Suppressor macrophage (primary cell): ENCODE results near the gene TRIM23.
A peak's percentile ranks its signal among the peaks of the same experiment; 100 is the strongest.
"Not testable (repeated sequence)": the region's sequence is repeated elsewhere in the genome, so short reads cannot be mapped to it uniquely, and the experiment has no call there.

Experiments
- DNase-seq, 4 experiments: peaks; one replicate each; pipeline ENCODE4 v3.0.0-alpha.2; 2020 to 2022
- total RNA-seq, 17 experiments: gene quantifications; one replicate each; lab custom pipeline; 2026; ENCODE audit warnings: mixed read lengths in 6 of 17, inconsistent platforms in 3 of 17; lab: John Stamatoyannopoulos, UW

Gene TRIM23
- 7.3 to 20.4 (median 12.0) reads per million in 17 experiments for total RNA-seq

DNA sequence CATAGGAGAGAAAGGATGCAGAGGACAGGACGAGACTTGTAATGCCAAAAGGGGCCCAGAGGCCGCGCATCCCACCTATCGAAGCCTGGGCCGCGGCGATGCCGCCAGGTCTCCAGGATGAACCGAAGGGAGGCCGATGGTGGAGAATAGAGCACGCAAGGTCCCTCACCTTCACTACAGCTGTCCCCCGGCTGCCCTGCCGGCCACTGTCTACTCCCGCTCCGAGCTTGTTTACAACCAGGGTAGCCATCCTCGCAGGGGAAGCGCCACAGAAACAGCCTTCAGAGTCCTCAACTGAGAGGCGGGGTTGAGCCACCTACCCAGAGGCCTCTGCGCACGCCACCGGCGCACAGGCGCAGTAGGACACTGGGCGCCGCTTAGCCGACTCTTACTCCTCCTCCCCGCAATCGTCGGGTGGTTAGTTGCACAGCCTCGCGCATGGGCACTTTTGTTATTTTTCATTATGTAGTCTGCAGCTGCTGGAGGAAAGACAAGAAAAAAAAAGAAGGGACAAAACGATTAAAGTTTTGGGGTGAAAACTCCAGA, at the start of gene TRIM23:
Gene TRIM23 (minus strand): TSS at position 309 of the 546 bp plus-strand sequence. CDS start 59 bp downstream, at position 250.
- DNase-seq: peak; percentile 95 to 97 (median 97)

- peak; percentile 15 to 71 (median 45) for DNase-seq
Measured at GRCh38 chr5:65672796-65673195, 48.7 kb upstream of the TRIM23 start.

DNA sequence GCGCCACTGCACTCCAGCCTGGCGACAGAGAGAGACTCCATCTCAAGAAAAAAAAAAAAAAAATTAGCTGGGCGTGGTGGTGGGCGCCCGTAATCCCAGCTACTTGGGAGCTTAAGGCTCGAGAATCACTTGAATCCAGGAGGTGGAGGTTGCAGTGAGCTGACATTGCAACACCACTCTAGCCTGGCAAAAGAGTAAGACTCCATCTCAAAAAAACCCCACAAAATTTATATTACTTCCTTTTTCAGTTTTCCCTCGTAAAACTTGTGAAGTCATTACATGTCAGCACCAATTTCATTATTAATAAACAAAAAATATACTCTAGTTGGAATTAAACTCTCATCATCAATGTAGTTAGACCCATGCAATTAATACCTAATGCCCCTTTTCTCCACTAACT, 44.6 kb upstream of the TRIM23 start:
- DNase-seq: peak in 3 of 4 experiments; percentile 22 to 33 (median 30)

- no peak for DNase-seq
Measured at GRCh38 chr5:65663804-65664521, 39.8 kb upstream of the TRIM23 start.

- DNase-seq: no peak
Measured at GRCh38 chr5:65654713-65655112, 30.6 kb upstream of the TRIM23 start.

DNA sequence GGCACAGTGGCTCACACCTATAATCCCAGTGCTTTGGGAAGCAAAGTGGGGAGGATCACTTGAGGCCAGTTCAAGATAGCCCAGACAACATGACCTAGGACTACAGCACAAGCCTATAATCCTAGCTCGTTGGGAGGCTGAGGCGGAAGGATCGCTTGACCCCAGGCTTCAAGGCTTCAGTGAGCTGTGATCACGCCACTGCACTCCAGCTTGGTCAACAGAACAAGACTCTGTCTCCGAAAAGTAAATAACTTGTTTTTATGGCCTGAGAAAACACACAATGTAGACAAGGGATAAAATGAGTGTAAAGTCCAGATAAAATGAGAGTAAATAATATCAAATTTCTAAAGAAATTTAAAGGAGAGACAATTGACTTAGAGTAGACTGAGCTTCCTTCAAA, 27.0 kb upstream of the TRIM23 start:
- no peak for DNase-seq

DNA sequence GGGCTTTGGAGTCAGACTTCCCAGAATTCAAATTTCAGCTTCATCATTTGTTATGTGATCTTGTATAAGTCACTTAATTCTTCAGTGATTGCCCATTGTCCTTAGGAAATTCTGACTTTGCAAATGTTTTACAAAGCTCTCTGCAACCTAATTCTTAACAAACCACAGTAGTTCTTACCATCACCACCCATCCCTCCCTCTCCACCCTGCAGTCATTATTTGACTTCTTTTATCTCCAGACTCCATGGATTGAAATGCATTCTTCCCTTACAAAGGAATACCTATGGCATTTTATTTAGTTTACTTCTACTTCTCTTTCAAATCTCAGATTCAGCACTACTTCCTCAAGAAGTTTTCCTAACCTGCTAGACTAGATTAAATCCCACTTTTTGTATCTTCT, 23.8 kb upstream of the TRIM23 start:
- no peak for DNase-seq

- DNase-seq: no peak
Measured at GRCh38 chr5:65646938-65647337, 22.8 kb upstream of the TRIM23 start.

DNA sequence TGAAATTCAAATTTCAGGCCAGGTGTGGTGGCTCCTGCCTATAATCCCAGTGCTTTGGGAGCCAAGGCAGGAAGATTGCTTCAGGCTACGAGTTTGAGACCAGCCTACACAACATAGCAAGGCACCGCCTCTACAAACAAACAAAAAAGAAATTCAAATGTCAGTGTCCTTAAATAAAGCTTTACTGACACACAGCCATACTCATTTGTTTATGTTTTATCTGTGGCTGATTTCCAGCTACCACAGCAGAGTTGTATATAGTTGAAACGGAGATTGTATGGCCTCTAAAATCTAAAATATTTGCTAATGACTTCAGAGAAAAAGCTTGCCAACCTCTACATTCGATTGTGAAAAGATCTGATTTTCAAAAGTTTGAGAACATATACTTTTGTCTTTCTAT, 16.1 kb upstream of the TRIM23 start:
- DNase-seq: no peak

DNA sequence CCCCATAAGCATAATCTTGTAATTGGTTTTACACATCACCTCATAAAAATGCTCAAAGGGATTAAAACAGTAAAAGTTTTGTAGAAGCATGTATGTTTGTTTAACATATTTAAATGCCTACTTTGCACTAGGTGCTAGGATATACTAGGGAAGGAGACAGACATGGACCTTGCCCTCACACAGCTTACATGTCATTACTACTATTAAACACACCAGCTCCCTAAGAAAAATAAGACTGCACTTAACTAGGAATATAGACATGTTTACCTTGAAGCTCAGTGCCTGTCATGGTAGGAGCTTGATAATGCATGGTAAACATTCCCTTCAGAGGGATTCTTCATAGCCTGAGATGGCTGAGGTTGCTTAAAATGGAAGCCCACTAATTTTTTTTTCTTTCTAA, 6.8 kb upstream of the TRIM23 start:
- no peak for DNase-seq

GRCh38 chr5:65625743-65626142, 1.6 kb upstream of the TRIM23 start:
- DNase-seq: peak in 2 of 4 experiments; percentile 10 to 15

GRCh38 chr5:65624571-65625555, 730 bp upstream of the TRIM23 start, which contains the start of the genes SHLD3 and TRAPPC13:
TSS of gene SHLD3 (plus strand) at chr5:65625027. CDS start at chr5:65629588, 4,561 bp downstream.
TSS of gene TRAPPC13 (plus strand) at chr5:65625027. CDS start at chr5:65625061, 34 bp downstream.
- peak; percentile 81 to 91 (median 88) for DNase-seq

DNA sequence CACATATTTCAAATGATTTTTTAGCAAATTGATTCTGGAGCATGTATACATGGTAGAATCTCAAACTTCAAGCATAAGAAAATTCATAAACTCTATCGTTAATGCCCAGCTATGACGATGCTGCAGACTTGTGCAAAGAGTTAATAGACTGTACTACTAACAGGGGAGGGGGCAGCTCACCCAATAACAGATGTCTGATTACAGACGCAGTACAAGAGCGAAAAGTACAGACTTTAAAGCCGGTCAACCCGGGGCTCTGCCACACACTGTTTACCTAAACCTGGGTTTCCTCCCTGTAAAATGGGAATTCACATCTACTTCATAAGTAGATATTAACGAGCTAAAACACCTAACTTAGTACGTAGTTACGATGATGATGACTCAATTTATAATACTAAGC, 651 bp downstream of the TRIM23 start:
- DNase-seq: no peak

DNA sequence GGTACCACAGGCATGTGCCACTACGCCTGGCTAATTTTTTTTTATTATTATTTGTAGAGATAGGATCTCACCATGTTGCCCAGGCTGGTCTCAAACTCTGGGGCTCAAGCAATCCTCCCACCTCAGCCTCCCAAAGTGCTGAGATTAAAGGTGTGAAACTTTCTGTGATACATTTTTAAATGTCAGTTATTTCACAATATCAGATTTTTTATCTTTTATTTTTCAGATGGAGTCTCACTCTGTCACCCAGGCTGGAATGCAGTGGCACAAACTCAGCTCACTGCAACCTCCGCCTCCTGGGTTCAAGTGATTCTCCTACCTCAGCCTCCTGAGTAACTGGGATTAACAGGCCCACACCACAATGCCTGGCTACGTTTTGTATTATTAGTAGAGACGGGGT, 2.2 kb downstream of the TRIM23 start:
- DNase-seq: not testable (repeated sequence)

GRCh38 chr5:65620021-65620420, 4.1 kb downstream of the TRIM23 start:
- DNase-seq: no peak

DNA sequence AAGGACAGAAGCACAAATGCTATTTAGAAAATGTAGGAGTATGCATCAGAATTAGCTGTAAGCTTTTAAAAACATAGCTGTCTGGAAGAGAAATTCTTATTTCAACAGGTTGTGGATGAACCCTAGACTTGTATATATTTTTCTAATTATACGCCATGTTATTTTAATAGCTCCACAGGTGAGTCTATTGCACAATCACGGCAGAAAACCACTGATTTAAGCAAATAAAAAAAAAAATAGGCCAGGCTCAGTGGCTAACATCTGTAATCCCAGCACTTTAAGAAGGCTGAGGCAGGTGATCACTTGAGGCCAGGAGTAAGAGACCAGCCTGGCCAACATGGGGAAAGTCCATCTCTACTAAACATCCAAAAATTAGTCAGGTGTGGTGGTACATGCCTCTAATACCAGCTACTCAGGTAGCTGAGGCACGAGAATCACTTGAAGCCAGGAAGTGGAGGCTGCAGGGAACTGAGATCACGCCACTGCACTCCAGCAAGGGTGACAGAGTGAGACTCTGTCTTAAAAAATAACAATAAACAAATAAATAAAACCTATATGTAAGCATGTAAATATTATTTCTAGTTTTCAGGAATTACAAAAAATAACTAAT, 11.7 kb downstream of the TRIM23 start:
- DNase-seq: no peak

GRCh38 chr5:65611524-65611923, 12.6 kb downstream of the TRIM23 start:
- DNase-seq: no peak

DNA sequence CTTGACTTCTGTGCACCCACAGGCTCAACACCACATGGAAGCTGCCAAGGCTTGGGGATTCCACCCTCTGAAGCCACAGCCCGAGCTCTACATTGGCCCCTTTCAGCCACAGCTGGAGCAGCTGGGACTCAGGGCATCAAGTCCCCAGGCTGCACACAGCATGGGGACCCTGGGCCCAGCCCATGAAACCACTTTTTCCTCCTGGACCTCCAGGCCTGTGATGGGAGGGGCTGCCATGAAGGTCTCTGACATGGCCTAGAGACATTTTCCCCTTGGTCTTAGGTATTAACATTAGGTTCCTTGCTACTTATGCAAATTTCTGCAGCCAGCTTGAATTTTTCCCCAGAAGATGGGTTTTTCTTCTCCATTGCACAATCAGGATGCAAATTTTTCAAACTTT, 22.4 kb downstream of the TRIM23 start:
- not testable (repeated sequence) for DNase-seq

DNA sequence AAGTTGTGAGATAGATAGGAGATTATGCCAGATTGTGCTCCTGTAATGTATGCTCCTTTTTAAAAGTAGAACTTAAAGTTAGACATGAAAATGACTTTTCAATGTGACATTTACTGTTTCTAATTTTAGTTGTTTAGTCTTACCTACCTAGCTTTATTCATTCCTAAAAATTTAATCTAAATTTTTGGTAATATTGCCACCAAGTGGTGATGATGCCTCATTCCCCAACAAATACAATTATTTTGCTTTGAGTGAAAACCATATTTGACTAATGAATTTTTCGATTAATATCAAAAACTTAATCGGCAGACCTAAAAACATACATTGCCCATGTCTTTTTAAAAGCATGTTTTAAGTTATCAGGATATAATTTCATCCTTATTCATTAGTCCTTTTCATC, 35.4 kb downstream of the TRIM23 start:
- DNase-seq: no peak

DNA sequence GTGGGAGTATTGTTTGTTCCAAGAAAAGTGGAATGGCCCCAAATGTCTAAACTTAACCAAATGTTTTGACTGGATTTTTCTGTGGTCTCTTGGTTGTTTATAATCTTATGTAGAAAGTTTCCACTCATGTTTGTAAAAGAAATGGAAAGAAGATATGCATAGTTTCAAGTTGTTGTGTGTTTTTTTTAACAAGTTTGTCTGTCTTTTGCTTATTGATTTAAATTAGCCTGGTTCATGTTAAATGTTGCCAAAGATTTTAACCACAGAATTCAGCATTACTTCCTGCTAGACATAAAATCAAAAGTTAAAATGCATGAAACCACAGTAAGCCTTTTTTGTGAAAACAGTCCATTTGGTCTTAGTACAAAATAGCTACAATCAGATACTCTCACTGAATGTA, 47.0 kb downstream of the TRIM23 start:
- DNase-seq: no peak

- DNase-seq: no peak
Measured at GRCh38 chr5:65570598-65571226, 53.4 kb downstream of the TRIM23 start.

DNA sequence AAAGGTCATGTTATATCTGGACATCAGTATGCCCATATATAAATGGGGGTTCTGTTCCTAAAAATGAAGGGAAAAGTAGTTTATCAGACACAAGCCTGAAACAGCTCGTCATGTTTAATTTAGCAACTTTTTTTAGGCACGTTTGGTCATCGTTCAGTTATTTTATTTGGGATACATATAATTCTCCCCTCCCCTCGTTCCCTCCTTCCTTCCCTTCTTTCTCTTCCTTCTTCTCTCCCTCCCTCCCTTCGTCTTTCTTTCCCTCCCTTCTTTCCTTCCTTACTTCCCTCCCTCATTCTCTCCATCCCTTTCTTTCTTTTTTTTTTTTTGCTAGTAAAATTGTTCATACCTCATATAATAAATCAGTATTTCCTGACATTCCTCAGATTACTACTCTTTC, 57.6 kb downstream of the TRIM23 start:
- DNase-seq: no peak
